Measurements from ENCODE around the gene MED25.

GRCh38 chr19:49836176-49837008 is 18.3 kb downstream of the MED25 start:
- no peak for TF ChIP-seq POLR2AphosphoS5 (IDR thresholded peaks at IDR 0.05; ENCODE audit: low read depth, low read length)
- TF ChIP-seq TAF1 (IDR thresholded peaks at IDR 0.05; ENCODE audit: borderline replicate concordance, insufficient read depth, low read length), result no peak
- no peak for TF ChIP-seq SIN3A (IDR thresholded peaks at IDR 0.05; ENCODE audit: borderline replicate concordance, insufficient read depth, low read length)
- no peak for TF ChIP-seq REST (IDR thresholded peaks at IDR 0.05; ENCODE audit: insufficient read depth in 1 of 2, low read depth in 2 of 2, low read length in 2 of 2)
- TF ChIP-seq FOXP2 (optimal IDR thresholded peaks at IDR 0.05; ENCODE audit: borderline replicate concordance, extremely low read depth, extremely low read length, insufficient read depth), result no peak

Data from PFSK-1 (cell line).